ENCODE data around the gene SAXO1.
A peak's percentile ranks its signal among the peaks of the same experiment; 100 is the strongest.
"Not testable (repeated sequence)": the region's sequence is repeated elsewhere in the genome, so short reads cannot be mapped to it uniquely, and the experiment has no call there.

SAXO1 gene

GRCh38 chr9:18999173-18999785 is 33.7 kb downstream of the SAXO1 start:
- no peak for DNase-seq (ENCODE audit: low read depth)

- DNase-seq (ENCODE audit: low read depth), result no peak
These were observed 35.9 kb downstream of the SAXO1 start for GRCh38 chr9:18997151-18997550.

DNA sequence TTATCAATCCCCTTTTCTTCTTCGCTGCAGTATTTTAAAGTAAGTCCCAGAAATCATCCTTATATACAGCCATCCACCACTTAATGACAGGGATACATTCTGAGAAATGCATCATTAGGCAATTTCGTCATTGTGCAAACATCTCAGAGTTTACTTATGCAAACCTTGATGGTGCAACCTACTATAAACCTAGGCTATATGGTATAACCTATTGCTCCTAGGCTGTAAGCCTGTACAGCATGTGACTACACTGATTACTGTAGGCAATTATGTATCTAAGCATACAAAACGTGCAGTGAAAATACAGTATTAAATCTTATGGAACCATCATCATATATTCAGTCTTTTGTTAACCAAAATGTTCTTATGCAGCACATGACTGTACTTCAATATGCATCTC is 36.8 kb downstream of the SAXO1 start:
- DNase-seq (ENCODE audit: low read depth), result no peak

DNA sequence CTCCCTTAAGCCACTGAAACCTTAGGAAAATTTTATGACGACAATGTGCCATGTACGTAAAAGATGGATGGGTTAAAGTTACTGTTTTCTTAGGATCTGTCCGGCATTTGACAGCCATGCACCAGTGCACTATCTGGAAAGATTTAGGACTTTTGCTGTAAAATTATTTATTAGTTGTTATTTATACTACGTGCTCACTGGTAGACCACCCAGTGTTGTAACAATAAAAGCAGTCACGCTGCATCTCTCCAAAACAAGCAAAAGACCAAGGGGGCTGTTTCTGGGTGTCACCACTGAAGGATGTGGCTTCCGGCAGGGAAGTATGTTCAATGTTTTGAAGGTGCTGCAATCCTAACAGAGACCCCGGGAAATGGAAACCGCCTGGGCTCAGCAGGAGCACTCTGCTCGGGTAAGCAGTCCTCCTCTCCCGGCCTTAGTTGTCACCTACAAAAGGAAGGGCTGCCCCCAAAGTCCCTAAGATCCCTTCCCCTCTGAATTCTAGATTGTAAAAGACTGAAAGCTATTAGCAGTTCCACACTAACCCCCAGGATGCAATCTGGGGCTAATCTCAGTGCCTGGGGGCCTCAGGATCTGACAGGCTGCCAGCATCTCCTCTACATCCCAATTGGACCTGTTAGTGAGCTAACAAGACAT is 38.6 kb downstream of the SAXO1 start:
- DNase-seq (ENCODE audit: low read depth), result no peak

DNA sequence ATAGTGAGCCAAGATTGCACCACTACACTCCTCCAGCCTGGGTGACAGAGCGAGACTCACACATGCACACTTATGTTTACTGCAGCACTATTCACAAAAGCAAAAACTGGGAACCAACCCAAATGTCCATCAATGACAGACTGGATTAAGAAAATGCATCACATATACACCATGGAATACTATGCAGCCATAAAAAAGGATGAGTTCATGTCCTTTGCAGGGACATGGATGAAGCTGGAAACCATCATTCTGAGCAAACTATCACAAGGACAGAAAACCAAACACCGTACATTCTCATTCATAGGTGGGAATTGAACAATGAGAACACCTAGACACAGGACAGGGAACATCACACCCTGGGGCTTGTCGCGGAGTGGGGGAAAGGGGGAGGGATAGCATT is 41.8 kb downstream of the SAXO1 start:
- not testable (repeated sequence) for DNase-seq (ENCODE audit: low read depth)

GRCh38 chr9:18990494-18990893 is 42.5 kb downstream of the SAXO1 start:
- DNase-seq (ENCODE audit: low read depth), result no peak

GRCh38 chr9:18989865-18990264 is 43.1 kb downstream of the SAXO1 start:
- DNase-seq (ENCODE audit: low read depth), result no peak

DNA sequence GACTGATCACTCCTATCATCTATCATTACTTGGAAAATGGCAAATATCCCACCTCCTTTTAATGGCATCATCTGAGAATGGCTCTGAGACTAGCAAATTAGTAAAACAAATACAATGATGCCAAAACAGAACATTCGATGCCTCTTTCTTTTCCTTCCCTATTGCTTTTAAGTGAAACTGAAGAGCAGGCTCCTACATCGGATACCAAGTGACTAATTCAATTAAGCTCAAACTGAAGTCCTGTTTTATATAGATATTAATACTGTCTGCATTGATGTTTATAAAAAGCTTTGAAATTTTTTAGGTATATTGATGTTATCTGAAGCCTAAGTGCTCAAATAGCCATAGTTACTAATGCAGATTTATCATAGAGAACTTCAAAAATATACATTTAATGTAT is 43.9 kb downstream of the SAXO1 start:
- no peak for DNase-seq (ENCODE audit: low read depth)

DNA sequence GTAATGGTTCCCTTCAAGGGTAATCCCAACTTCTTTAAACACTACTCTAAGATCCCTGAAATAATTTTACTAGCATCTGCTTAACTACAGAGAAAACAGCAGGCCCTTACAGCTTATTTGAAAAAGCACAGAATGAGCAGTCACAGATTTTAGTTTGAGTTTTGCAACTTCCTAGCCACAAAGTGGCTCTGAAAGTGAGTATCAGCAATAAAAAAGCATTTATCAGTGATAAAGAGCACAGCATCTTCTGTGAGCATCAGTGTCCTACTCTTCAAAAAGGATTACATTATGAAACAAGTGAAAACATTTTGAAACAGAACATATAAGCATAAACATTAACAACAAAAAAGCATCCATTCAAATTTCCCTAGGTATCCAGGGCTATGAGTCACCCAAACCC is 45.0 kb downstream of the SAXO1 start:
- DNase-seq (ENCODE audit: low read depth), result no peak

- no peak for DNase-seq (ENCODE audit: low read depth)
These were observed 47.0 kb downstream of the SAXO1 start for GRCh38 chr9:18985996-18986395.

GRCh38 chr9:18985464-18985951 is 47.5 kb downstream of the SAXO1 start:
- peak; percentile 49 for DNase-seq (ENCODE audit: low read depth)

DNA sequence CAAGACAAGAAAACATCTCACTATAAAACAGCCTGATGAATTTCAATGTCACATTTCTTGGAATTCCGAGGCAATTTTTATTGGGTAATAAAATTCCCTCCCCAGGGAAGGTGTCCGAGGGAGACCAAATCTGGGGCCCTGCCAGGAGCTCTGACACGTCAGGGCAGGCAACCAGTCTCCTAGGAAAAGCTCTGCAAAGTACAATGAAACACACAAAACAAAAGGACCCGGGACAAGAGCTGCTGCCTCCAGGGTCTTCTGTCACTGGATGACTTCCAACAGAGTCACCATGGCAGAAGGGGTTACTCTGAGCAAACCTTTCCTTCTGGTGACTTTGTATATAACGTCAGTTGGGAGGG is 50.8 kb downstream of the SAXO1 start:
- peak; percentile 59 for DNase-seq (ENCODE audit: low read depth)

- DNase-seq (ENCODE audit: low read depth), result no peak
These were observed 51.3 kb downstream of the SAXO1 start for GRCh38 chr9:18981476-18982261.

DNA sequence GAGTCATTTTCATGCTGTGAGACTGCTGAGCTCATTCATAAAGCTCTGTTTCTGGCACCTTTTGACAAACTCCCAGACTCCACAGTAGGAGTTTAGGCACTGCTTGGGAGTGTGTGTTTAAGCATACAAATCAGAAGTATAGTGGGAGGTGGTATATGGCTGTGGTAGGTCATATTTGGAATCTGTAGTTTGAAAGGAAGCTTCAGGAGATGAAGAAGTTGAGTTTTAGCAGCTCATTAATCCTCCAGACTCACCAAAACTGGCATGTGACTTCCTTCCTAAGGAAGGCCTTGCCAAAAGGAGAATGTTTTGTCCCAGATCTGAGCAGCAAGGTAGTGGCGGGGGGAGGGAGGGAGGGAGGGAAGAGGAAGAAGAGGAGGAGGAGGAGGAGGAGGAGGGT is 52.8 kb downstream of the SAXO1 start:
- no peak for DNase-seq (ENCODE audit: low read depth)

- DNase-seq (ENCODE audit: low read depth), result no peak
These were observed 53.6 kb downstream of the SAXO1 start for GRCh38 chr9:18979367-18979766.

GRCh38 chr9:18978188-18978587 is 54.8 kb downstream of the SAXO1 start:
- no peak for DNase-seq (ENCODE audit: low read depth)

DNA sequence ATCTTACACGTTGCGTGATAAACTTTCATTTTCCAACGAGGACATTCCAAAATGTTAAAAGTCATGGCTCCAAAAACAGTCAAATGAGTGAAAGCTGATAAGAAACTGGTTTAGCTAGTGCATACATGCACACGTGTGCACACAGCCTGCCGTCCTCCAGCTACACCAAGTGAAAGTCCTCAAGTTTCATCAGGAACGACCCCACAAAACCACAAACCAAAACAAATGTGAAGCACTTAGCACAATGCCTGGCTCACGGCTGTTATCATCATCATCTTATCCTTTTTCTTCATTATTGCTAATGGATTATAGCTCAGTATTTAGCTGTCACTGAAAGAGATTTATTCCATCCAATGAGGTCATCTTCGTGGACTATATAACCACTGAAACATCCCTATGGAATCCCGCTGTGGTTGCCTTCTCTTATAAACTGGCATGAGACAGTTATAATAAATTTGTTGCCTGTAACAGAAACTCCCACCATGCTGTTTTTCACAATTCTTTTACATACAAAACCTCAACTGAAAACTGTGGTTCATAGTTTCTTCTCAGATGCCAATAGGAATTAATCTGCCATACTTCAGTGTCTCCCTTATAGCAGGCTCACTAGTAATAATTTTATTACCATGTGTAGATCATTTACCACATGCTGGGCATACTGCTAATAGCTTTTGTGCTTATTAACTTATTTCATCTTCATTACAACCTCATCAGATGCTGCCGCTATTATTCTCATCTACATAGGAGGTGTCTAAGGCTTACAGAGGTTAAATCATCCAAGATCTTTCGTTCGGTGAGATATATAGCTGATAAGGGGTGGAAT is 56.1 kb downstream of the SAXO1 start:
- peak; percentile 83 for DNase-seq (ENCODE audit: low read depth)

GRCh38 chr9:18976221-18976708 is 56.7 kb downstream of the SAXO1 start:
- no peak for DNase-seq (ENCODE audit: low read depth)

- no peak for DNase-seq (ENCODE audit: low read depth)
These were observed 59.7 kb downstream of the SAXO1 start for GRCh38 chr9:18973348-18973747.

DNA sequence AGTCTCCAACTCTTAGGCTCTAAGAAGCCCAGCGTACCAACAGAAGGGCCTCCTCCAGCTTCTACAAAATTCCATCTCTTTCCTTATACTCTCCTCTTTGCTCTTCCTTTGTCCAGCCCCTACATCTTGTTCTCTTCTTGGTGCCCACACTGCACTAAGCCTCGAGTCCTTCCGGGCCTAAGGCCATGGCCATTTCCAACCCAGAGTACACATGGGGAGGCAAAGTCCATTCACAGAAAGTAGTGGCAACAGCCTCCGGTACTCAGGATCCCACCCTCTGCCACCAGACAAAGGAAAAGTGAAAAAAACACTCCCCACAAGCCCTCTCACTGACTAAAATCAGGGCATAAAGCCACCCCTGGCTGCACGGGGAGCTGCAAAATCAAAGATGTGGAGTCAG is 60.3 kb downstream of the SAXO1 start:
- no peak for DNase-seq (ENCODE audit: low read depth)

DNA sequence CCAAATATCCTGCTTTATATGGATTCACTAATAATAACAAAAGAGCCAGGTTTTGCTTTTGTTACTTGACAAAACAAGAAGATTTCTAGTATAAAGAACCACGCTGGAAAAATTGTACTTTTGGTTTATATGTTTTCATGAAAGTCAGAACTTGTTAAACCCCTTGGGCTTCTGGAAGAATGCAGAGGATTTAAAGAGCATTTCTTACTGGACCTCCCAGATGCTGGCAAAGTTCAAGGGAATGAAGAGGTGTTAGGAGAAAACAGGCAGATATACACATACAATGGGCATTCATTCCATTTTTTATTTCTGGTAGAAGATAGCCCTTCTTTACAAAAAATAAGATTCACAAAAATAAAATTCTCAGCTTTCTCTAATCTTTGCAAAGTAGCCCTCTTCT is 61.1 kb downstream of the SAXO1 start:
- DNase-seq (ENCODE audit: low read depth), result no peak

GRCh38 chr9:18971404-18971803 is 61.6 kb downstream of the SAXO1 start:
- DNase-seq (ENCODE audit: low read depth), result no peak
